HL-60 (cell line): ENCODE results near the gene SLC30A10.

ENCODE experiments used
- CTCF ChIP-seq: IDR thresholded peaks from one replicate; pipeline ENCODE4 v1.5.1; 2011; ENCODE audit warnings: low read length, control low read depth, inconsistent platforms; ENCODE audit not compliant: insufficient read depth
- POLR2AphosphoS5 ChIP-seq: IDR thresholded peaks from 2 replicates; pipeline ENCODE4 v1.6.1; 2012; ENCODE audit warnings: low read depth
- REST ChIP-seq: IDR thresholded peaks from 2 replicates; pipeline ENCODE4 v1.6.1; 2012; ENCODE audit warnings: low read depth; ENCODE audit not compliant: insufficient replicate concordance
- SPI1 ChIP-seq: IDR thresholded peaks from 2 replicates; pipeline ENCODE4 v1.6.1; 2012; ENCODE audit warnings: low read depth, mild to moderate bottlenecking, borderline replicate concordance

DNA sequence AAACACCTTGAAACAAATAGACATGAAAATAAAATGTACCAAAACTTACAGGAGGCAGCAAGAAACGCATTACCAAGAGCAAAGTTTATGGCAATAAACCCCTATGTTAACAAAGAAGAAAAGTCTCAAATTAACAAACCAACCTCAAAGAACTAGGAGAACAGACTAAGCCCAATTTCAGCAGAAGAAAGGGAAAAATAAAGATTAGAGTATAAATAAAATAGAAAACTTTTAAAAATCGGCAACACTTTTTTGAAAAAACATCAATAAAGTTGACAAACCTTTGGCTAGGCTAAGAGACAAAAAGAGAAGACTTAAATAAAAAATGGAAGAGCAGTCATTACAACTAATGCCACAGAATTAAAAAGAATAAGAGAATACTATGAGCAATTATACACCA, 42.7 kb downstream of the SLC30A10 start:
- TF ChIP-seq CTCF (no peak), POLR2AphosphoS5 (no peak), SPI1 (no peak), REST (no peak)
